ENCODE results near the gene MSX2. TPM values are rescaled to one million over a fixed set of nuclear protein-coding genes. Genes with fewer than 3 reads are reported as not detected.

Gene MSX2
- polyA plus RNA-seq, 3 donors, result 0.14 TPM; not detected in 2

DNA sequence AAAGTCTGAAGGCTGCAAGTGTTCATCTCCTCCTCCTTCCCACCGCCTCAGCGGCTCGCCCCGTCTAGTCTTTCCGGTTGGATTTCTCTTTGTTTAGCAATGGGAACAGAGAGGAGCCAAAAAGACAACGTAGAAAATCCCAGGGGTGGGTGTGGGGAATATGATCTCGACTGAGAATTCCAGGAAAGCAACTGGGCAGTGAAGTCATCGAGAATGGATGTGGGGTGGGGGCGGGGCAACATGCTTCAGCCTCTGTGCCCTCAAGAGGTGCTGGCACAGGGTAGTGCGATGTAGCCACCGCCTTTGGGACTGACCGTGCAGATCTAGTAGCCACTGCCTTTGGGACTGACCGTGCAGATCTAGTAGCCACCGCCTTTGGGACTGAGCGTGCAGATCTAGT is 12.9 kb downstream of the MSX2 start:
- peaks cover 61 to 72% (median 64%) of the 10 kb centered on the region in 3 donors for H3K27me3 Mint-ChIP-seq (ENCODE audit: low read depth in 3 of 3)

DNA sequence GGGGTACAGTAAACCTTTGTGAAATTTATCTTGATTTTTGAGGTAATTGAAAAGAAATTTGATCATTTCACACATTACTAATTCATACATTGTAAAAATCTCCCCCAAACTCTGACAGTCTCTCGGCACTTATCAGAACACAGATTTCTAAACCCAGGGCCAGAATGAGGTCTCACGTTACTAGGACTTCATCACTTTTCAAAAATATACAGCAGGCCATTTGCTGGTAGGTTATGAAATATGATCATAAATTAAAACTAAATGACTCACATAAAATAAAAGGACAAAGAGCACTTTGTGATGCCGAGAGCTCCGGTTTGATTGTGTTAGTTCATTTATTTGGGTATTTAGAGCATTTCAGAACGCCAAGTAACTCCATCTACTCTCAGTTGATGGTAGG is 17.0 kb downstream of the MSX2 start:
- Histone ChIP-seq H3K4me3 (replicated peaks in 1 of 3; ENCODE audit: low read depth in 2 of 3, low read length in 3 of 3) (no peak overlapping the region), H3K27me3 (ENCODE audit: control insufficient read depth in 2 of 2, insufficient read depth in 2 of 2, low read length in 2 of 2) (peaks cover 17% of the 10 kb centered on the region in 2 donors), H3K27ac (ENCODE audit: low read depth in 1 of 2, low read length in 2 of 2) (no peak overlapping the region), H4K20me1 (ENCODE audit: insufficient read depth, low read length) (no peaks in the 10 kb centered on the region), H3K4me2 (replicated peaks; ENCODE audit: extremely low read depth, low read length, poor library complexity, severe bottlenecking) (no peak overlapping the region), H2AFZ (ENCODE audit: insufficient read depth, low read depth, low read length, poor library complexity, severe bottlenecking) (no peak overlapping the region), H3K36me3 (replicated peaks in 1 of 2; ENCODE audit: control insufficient read depth in 1 of 2, insufficient read depth in 2 of 2, low read length in 2 of 2) (no peaks in the 10 kb centered on the region), H3K4me1 (ENCODE audit: control insufficient read depth in 1 of 2, insufficient read depth in 2 of 2, low read length in 2 of 2) (no peaks in the 10 kb centered on the region), H3K9me3 (replicated peaks in 1 of 2; ENCODE audit: control insufficient read depth in 1 of 2, insufficient read depth in 1 of 2, low read length in 2 of 2) (peaks cover under 1 to 7% of the 10 kb centered on the region in 2 donors), H3K79me2 (ENCODE audit: insufficient read depth, low read length) (no peaks in the 10 kb centered on the region), H3K9ac (ENCODE audit: insufficient read depth, low read length, poor library complexity, severe bottlenecking) (no peak overlapping the region)
- Mint-ChIP-seq H3K4me3 (peak overlapping the region in 1 of 2 donors; percentile 29), H3K27me3 (ENCODE audit: low read depth in 3 of 3) (peaks cover 26 to 34% (median 29%) of the 10 kb centered on the region in 3 donors), H3K9me3 (peaks cover 2 to 11% (median 7%) of the 10 kb centered on the region in 7 donors), H3K27ac (no peak overlapping the region), H3K4me1 (no peaks in the 10 kb centered on the region), H3K36me3 (no peaks in the 10 kb centered on the region)
- intact Hi-C loops (cut with micrococcal nuclease), result no loop called here
- no CpG with 5 or more reads among the region's 5 CpGs for WGBS (ENCODE audit: insufficient coverage)
- TF ChIP-seq, protein P1, sequence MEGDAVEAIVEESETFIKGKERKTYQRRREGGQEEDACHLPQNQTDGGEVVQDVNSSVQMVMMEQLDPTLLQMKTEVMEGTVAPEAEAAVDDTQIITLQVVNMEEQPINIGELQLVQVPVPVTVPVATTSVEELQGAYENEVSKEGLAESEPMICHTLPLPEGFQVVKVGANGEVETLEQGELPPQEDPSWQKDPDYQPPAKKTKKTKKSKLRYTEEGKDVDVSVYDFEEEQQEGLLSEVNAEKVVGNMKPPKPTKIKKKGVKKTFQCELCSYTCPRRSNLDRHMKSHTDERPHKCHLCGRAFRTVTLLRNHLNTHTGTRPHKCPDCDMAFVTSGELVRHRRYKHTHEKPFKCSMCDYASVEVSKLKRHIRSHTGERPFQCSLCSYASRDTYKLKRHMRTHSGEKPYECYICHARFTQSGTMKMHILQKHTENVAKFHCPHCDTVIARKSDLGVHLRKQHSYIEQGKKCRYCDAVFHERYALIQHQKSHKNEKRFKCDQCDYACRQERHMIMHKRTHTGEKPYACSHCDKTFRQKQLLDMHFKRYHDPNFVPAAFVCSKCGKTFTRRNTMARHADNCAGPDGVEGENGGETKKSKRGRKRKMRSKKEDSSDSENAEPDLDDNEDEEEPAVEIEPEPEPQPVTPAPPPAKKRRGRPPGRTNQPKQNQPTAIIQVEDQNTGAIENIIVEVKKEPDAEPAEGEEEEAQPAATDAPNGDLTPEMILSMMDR (IDR thresholded peaks at IDR 0.05), result no peak
- no peak for DNase-seq

More for the DNA sequence above, 12.9 kb downstream of the MSX2 start:
- WGBS (ENCODE audit: insufficient coverage), result 51% methylated on average over 10 of the region's 15 CpGs
- TF ChIP-seq, protein P1 (IDR thresholded peaks at IDR 0.05), result no peak
- no peaks in the 10 kb centered on the region for H3K36me3 ChIP-seq (replicated peaks in 1 of 2; ENCODE audit: control insufficient read depth in 1 of 2, insufficient read depth in 2 of 2, low read length in 2 of 2)
- Mint-ChIP-seq H3K27ac (no peak overlapping the region), H3K9me3 (peaks cover 0 to 27% (median 10%) of the 10 kb centered on the region in 7 donors), H3K4me3 (peak overlapping the region in 1 of 2 donors; percentile 43), H3K4me1 (peaks cover 2% of the 10 kb centered on the region), H3K36me3 (peaks cover 0 to 3% of the 10 kb centered on the region in 2 donors)
- H2AFZ ChIP-seq (ENCODE audit: insufficient read depth, low read depth, low read length, poor library complexity, severe bottlenecking), result no peak overlapping the region
- no peak overlapping the region for H3K4me2 ChIP-seq (replicated peaks; ENCODE audit: extremely low read depth, low read length, poor library complexity, severe bottlenecking)
- no peaks in the 10 kb centered on the region for H3K79me2 ChIP-seq (ENCODE audit: insufficient read depth, low read length)
- H3K4me1 ChIP-seq (ENCODE audit: control insufficient read depth in 1 of 2, insufficient read depth in 2 of 2, low read length in 2 of 2), result no peaks in the 10 kb centered on the region
- H3K4me3 ChIP-seq (replicated peaks in 1 of 3; ENCODE audit: low read depth in 2 of 3, low read length in 3 of 3), result no peak overlapping the region
- H4K20me1 ChIP-seq (ENCODE audit: insufficient read depth, low read length), result no peaks in the 10 kb centered on the region
- DNase-seq, result no peak
- no peak overlapping the region for H3K27ac ChIP-seq (ENCODE audit: low read depth in 1 of 2, low read length in 2 of 2)
- intact Hi-C loops (cut with micrococcal nuclease), result no loop called here
- H3K9me3 ChIP-seq (replicated peaks in 1 of 2; ENCODE audit: control insufficient read depth in 1 of 2, insufficient read depth in 1 of 2, low read length in 2 of 2), result peaks cover 0 to 23% of the 10 kb centered on the region in 2 donors
- no peak overlapping the region for H3K9ac ChIP-seq (ENCODE audit: insufficient read depth, low read length, poor library complexity, severe bottlenecking)
- peaks cover 51 to 58% of the 10 kb centered on the region in 2 donors for H3K27me3 ChIP-seq (ENCODE audit: control insufficient read depth in 2 of 2, insufficient read depth in 2 of 2, low read length in 2 of 2)
